HepG2 (cell line): ENCODE measurements around the gene C1QTNF3. TPM values are rescaled to one million over a fixed set of nuclear protein-coding genes. Genes with fewer than 3 reads are reported as not detected.

ENCODE experiments used
- ATAC-seq: fragments of 200-7000 bp; cut with Tn5 transposase; 3 replicates; pipeline ENCODE4 v1.9.1; 2020; ENCODE audit warnings: mild to moderate bottlenecking, moderate library complexity
- BruUV-seq: library from RNA; stranded (reverse); fragments of 400-500 nt; replicated peaks from 2 replicates; lab custom pipeline; 2021; lab: Mats Ljungman, UMichigan
- CTCF ChIA-PET: fragments of 300-600 bp; formaldehyde crosslinking; extraction: SDS; loops from one replicate; lab custom pipeline; 2021; ENCODE audit warnings: low total read pairs, inconsistent platforms, low intra/inter-chr PET ratio; lab: Yijun Ruan, JAX
- POLR2A ChIA-PET: fragments of 350-600 bp; sonication (Branson Sonifier 250); formaldehyde crosslinking; loops from one replicate; lab custom pipeline; 2020; ENCODE audit warnings: antibody characterized with exemption, inconsistent platforms; lab: Yijun Ruan, JAX
- DNase-seq: peaks from one replicate; pipeline ENCODE4 v3.0.0-alpha.2; 2015; ENCODE audit warnings: low spot score
- FAIRE-seq: peaks from 3 replicates; lab custom pipeline; 2011; peaks lifted over from hg19 to GRCh38; lab: Jason Lieb, UNC
- H2AFZ ChIP-seq: one replicate; pipeline ENCODE4 v1.6.1; 2011; ENCODE audit warnings: low read length, inconsistent platforms
- H3K27ac ChIP-seq: fragments of 300-600 bp; 3 replicates; pipeline ENCODE4 v1.8.0; 2011; ENCODE audit warnings: mixed run types, mild to moderate bottlenecking, mixed read lengths, low read length, inconsistent platforms; ENCODE audit not compliant: insufficient read depth; ENCODE audit errors: extremely low read length
- H3K27me3 ChIP-seq, 2 experiments: fragments of 200-600 bp in 1 of 2; 2 replicates in 1 of 2; 3 replicates in 1 of 2; pipeline versions ENCODE4 v1.6.0 to v1.8.0; 2011; ENCODE audit warnings: low read length in 2 of 2, mild to moderate bottlenecking in 2 of 2, moderate library complexity in 2 of 2, inconsistent platforms in 1 of 2; ENCODE audit not compliant: insufficient read depth in 2 of 2, control insufficient read depth in 1 of 2
- H3K36me3 ChIP-seq, 2 experiments: fragments of 200-600 bp in 1 of 2; replicated peaks in 1 of 2; 2 replicates in 1 of 2; 3 replicates in 1 of 2; pipeline versions ENCODE4 v1.5.1 to v1.8.0; 2011; ENCODE audit warnings: low read length in 2 of 2, inconsistent platforms in 1 of 2; ENCODE audit not compliant: insufficient read depth in 2 of 2, control insufficient read depth in 1 of 2
- H3K4me1 ChIP-seq: 2 replicates; pipeline ENCODE4 v1.5.1; 2012; ENCODE audit warnings: low read length, inconsistent platforms; ENCODE audit not compliant: insufficient read depth
- H3K4me2 ChIP-seq: 2 replicates; pipeline ENCODE4 v1.6.0; 2011; ENCODE audit warnings: low read depth, low read length, inconsistent platforms
- H3K4me3 ChIP-seq, 3 experiments: fragments of 200-600 bp in 1 of 3; sonication (generic), shearing (Covaris generic) in 1 of 3; replicated peaks in 1 of 3; 2 replicates each; pipeline ENCODE4 v1.5.1; 2011 to 2016; ENCODE audit warnings: low read length in 3 of 3, inconsistent platforms in 2 of 3, low read depth in 2 of 3, mild to moderate bottlenecking in 2 of 3, control low read depth in 1 of 3, mixed read lengths in 1 of 3; ENCODE audit not compliant: insufficient read depth in 1 of 3
- H3K79me2 ChIP-seq: one replicate; pipeline ENCODE4 v1.6.1; 2011; ENCODE audit warnings: low read length, inconsistent platforms; ENCODE audit not compliant: insufficient read depth
- H3K9ac ChIP-seq: 2 replicates; pipeline ENCODE4 v1.6.0; 2011; ENCODE audit warnings: mild to moderate bottlenecking, low read depth, low read length, inconsistent platforms; ENCODE audit not compliant: insufficient read depth
- H3K9me3 ChIP-seq: 2 replicates; pipeline ENCODE4 v1.5.1; 2012; ENCODE audit warnings: mild to moderate bottlenecking, low read length
- H4K20me1 ChIP-seq: 2 replicates; pipeline ENCODE4 v1.6.0; 2011; ENCODE audit warnings: inconsistent platforms, mild to moderate bottlenecking, low read length, moderate library complexity; ENCODE audit not compliant: insufficient read depth
- AKAP8 ChIP-seq: sonication (generic); formaldehyde crosslinking; IDR thresholded peaks from 2 replicates; pipeline ENCODE4 v1.5.1; 2020; ENCODE audit warnings: mild to moderate bottlenecking, missing genetic modification reagents
- HNRNPL ChIP-seq: fragments of 200-400 bp; formaldehyde crosslinking; IDR thresholded peaks from 2 replicates; pipeline ENCODE4 v1.6.1; 2017; ENCODE audit warnings: mild to moderate bottlenecking, low read depth, low read length
- KAT2B ChIP-seq: fragments of 150-350 bp; IDR thresholded peaks from 2 replicates; pipeline ENCODE4 v1.6.1; 2014; ENCODE audit warnings: low read depth, low read length, borderline replicate concordance
- KLF15 ChIP-seq: sonication (generic); formaldehyde crosslinking; IDR thresholded peaks from 2 replicates; pipeline ENCODE4 v1.8.1; 2023; ENCODE audit warnings: borderline replicate concordance, mild to moderate bottlenecking, inconsistent platforms, missing genetic modification reagents, mixed read lengths
- MAX ChIP-seq: IDR thresholded peaks from 2 replicates; pipeline ENCODE4 v1.6.1; 2012; ENCODE audit warnings: inconsistent platforms
- SIN3A ChIP-seq: IDR thresholded peaks from 2 replicates; pipeline ENCODE4 v1.6.1; 2011; ENCODE audit warnings: low read depth, mild to moderate bottlenecking, control low read depth, low read length, borderline replicate concordance
- ZNF274 ChIP-seq: sonication (generic); formaldehyde crosslinking; IDR thresholded peaks from 2 replicates; pipeline ENCODE4 v1.5.1; 2020; ENCODE audit warnings: mild to moderate bottlenecking, missing genetic modification reagents
- ZNF652 ChIP-seq: IDR thresholded peaks from 2 replicates; pipeline ENCODE4 v1.6.1; 2016; ENCODE audit warnings: low read depth, borderline replicate concordance
- WGBS: methylation state at CpG from one replicate; pipeline ENCODE4 v1.1.6; 2017; ENCODE audit warnings: low lambda C conversion rate; 5-methylcytosine and 5-hydroxymethylcytosine counted together
- in situ Hi-C: cut with HindIII; loops from 2 replicates; pipeline ENCODE4 v1.10.0; 2017; ENCODE audit warnings: low pct_unique_long_range_greater_than_20kb; ENCODE audit not compliant: extremely low pct_ligation_motif_present
- intact Hi-C: fragments of 100-400 bp; cut with micrococcal nuclease; formaldehyde crosslinking; loops from one replicate; pipeline ENCODE4 v1.10.0; 2022; ENCODE audit not compliant: unreplicated experiment
- polyA plus RNA-seq, 8 experiments: library from polyadenylated mRNA; depleted of rRNA in 3 of 8; stranded (reverse) in 7 of 8; unstranded in 1 of 8; fragments of >200 nt; fragmentation: Illumina TruSeq in 4 of 8; extraction: Trizol in 4 of 8; gene quantifications; 2 replicates each; pipeline versions ENCODE4 v1.2.1 to v1.2.3, GENCODE V29; 2011 to 2016; ENCODE audit warnings: low read depth in 4 of 8, missing spikeins in 1 of 8, mixed read lengths in 1 of 8; ENCODE audit not compliant: insufficient read depth in 1 of 8
- total RNA-seq, 5 experiments: library from RNA; depleted of rRNA; stranded (reverse); fragments of >200 nt; fragmentation: Illumina TruSeq; extraction: Trizol; gene quantifications; 2 replicates each; pipeline ENCODE4 v1.2.3, GENCODE V29; 2016; ENCODE audit warnings: low read depth in 1 of 5
- TF ChIP-seq, protein P1 (sequence below): sonication (generic); formaldehyde crosslinking; IDR thresholded peaks from 2 replicates; pipeline ENCODE4 v1.4.0; 2020; ENCODE audit warnings: mild to moderate bottlenecking, missing genetic modification reagents
- TF ChIP-seq, protein P2 (sequence below): sonication (generic); formaldehyde crosslinking; IDR thresholded peaks from 2 replicates; pipeline ENCODE4 v1.4.0; 2020; ENCODE audit warnings: low read depth, missing genetic modification reagents
- TF ChIP-seq, protein P3 (sequence below): IDR thresholded peaks from 2 replicates; pipeline ENCODE4 v1.6.1; 2016; ENCODE audit warnings: low read depth

C1QTNF3 gene
- total and polyA plus RNA-seq, 2 of the 13 experiments (the other 11 are each of a cell fraction or from before 2014, with no cell fraction given) = 3.3 to 10.8 TPM

- Histone ChIP-seq H3K9ac (no peak overlapping the region), H3K27me3 (no peaks in the 10 kb centered on the region; a peak in 1 of 5 replicates), H3K4me1 (no peaks in the 10 kb centered on the region; the same call in 1 of the 2 replicates), H3K27ac (no peak overlapping the region), H3K79me2 (no peaks in the 10 kb centered on the region), H3K4me2 (no peak overlapping the region), H2AFZ (no peak overlapping the region), H4K20me1 (no peaks in the 10 kb centered on the region), H3K4me3 (no peak overlapping the region), H3K9me3 (no peaks in the 10 kb centered on the region), H3K36me3 (no peaks in the 10 kb centered on the region)
- FAIRE-seq = no peak
- DNase-seq = no peak
- intact Hi-C loops = no loop called here
- no TSS peak for BruUV-seq
- WGBS = 14% methylated on average over 5 of the region's 5 CpGs
- ChIA-PET CTCF (no interaction called here), POLR2A (no interaction called here)
- no peak for ATAC-seq
- no peak for TF ChIP-seq ZNF274 (CRISPR knock-in tag)
- TF ChIP-seq AKAP8 (CRISPR knock-in tag) = no peak
- no peak for TF ChIP-seq ZNF652 (CRISPR knock-in tag)
- no peak for TF ChIP-seq KAT2B
- no peak for TF ChIP-seq HNRNPL
- TF ChIP-seq, protein P1, sequence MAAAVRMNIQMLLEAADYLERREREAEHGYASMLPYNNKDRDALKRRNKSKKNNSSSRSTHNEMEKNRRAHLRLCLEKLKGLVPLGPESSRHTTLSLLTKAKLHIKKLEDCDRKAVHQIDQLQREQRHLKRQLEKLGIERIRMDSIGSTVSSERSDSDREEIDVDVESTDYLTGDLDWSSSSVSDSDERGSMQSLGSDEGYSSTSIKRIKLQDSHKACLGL = no peak
- TF ChIP-seq, protein P2, sequence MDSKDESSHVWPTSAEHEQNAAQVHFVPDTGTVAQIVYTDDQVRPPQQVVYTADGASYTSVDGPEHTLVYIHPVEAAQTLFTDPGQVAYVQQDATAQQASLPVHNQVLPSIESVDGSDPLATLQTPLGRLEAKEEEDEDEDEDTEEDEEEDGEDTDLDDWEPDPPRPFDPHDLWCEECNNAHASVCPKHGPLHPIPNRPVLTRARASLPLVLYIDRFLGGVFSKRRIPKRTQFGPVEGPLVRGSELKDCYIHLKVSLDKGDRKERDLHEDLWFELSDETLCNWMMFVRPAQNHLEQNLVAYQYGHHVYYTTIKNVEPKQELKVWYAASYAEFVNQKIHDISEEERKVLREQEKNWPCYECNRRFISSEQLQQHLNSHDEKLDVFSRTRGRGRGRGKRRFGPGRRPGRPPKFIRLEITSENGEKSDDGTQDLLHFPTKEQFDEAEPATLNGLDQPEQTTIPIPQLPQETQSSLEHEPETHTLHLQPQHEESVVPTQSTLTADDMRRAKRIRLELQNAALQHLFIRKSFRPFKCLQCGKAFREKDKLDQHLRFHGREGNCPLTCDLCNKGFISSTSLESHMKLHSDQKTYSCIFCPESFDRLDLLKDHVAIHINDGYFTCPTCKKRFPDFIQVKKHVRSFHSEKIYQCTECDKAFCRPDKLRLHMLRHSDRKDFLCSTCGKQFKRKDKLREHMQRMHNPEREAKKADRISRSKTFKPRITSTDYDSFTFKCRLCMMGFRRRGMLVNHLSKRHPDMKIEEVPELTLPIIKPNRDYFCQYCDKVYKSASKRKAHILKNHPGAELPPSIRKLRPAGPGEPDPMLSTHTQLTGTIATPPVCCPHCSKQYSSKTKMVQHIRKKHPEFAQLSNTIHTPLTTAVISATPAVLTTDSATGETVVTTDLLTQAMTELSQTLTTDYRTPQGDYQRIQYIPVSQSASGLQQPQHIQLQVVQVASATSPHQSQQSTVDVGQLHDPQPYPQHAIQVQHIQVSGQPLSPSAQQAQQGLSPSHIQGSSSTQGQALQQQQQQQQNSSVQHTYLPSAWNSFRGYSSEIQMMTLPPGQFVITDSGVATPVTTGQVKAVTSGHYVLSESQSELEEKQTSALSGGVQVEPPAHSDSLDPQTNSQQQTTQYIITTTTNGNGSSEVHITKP (CRISPR knock-in tag) = no peak
- no peak for TF ChIP-seq SIN3A
- TF ChIP-seq KLF15 (CRISPR knock-in tag) = no peak
- TF ChIP-seq MAX = no peak
- TF ChIP-seq, protein P3, sequence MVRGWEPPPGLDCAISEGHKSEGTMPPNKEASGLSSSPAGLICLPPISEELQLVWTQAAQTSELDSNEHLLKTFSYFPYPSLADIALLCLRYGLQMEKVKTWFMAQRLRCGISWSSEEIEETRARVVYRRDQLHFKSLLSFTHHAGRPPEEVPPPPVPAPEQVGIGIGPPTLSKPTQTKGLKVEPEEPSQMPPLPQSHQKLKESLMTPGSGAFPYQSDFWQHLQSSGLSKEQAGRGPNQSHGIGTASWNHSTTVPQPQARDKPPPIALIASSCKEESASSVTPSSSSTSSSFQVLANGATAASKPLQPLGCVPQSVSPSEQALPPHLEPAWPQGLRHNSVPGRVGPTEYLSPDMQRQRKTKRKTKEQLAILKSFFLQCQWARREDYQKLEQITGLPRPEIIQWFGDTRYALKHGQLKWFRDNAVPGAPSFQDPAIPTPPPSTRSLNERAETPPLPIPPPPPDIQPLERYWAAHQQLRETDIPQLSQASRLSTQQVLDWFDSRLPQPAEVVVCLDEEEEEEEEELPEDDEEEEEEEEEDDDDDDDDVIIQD (CRISPR knock-in tag) = no peak
- in situ Hi-C loops = loop anchor here (25.0 kb wide), 1 partner anchor 486 kb away; no protein-coding TSS in a partner anchor
Observed at GRCh38 chr5:33975852-33976251, 67.2 kb downstream of the C1QTNF3 start.
